Measurements from ENCODE around the gene GMDS. TPM values are rescaled to one million over a fixed set of nuclear protein-coding genes. Genes with fewer than 3 reads are reported as not detected.

The GMDS gene
- total and polyA plus RNA-seq, 7 donors = 2.8 to 6.6 (median 4.7) TPM

DNA sequence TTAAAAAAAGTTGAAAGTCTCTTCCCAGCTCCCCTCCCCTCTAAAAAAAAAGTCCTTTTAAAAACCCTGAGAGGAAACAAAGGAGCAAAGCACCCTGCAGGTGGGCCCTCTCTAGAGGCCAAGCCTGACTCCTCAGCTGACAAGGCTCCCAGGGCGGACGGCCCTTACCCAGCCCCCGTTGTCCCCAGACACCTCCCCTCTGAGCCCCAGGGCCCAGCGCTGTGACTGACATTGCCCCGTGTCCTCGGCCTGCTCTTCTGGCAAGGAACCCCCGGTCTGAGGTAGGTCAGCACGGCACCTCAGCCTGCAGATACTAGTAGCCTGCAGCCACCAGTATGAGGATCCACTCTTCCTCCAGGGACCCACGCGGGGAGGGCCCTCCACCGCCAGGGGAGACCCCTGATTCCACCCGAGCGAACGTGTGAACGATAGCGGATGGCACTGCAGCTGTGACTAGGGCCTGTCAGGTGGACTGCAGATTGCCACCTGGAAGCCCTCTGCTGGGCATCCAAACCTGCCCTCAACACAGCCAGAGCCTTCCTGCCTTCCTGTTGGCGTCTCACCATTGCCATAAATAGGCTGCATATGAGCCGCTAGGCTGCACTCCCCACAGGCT is 601.5 kb downstream of the GMDS start:
- Histone ChIP-seq H3K27ac (no peak overlapping the region), H3K27me3 (ENCODE audit: insufficient read depth in 3 of 3, low read length in 2 of 3) (no peaks in the 10 kb centered on the region), H3K9me3 (no peaks in the 10 kb centered on the region), H3K36me3 (ENCODE audit: insufficient read depth in 1 of 2, low read depth in 1 of 2) (no peaks in the 10 kb centered on the region), H3K4me3 (no peak overlapping the region), H3K4me1 (no peaks in the 10 kb centered on the region)
- intact Hi-C loops (cut with DNase I) = no loop called here
- DNase-seq (peak in 1 of 2 donors; percentile 34), ATAC-seq (no peak)
- TF ChIP-seq, protein P1, sequence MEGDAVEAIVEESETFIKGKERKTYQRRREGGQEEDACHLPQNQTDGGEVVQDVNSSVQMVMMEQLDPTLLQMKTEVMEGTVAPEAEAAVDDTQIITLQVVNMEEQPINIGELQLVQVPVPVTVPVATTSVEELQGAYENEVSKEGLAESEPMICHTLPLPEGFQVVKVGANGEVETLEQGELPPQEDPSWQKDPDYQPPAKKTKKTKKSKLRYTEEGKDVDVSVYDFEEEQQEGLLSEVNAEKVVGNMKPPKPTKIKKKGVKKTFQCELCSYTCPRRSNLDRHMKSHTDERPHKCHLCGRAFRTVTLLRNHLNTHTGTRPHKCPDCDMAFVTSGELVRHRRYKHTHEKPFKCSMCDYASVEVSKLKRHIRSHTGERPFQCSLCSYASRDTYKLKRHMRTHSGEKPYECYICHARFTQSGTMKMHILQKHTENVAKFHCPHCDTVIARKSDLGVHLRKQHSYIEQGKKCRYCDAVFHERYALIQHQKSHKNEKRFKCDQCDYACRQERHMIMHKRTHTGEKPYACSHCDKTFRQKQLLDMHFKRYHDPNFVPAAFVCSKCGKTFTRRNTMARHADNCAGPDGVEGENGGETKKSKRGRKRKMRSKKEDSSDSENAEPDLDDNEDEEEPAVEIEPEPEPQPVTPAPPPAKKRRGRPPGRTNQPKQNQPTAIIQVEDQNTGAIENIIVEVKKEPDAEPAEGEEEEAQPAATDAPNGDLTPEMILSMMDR (IDR thresholded peaks at IDR 0.05) = no peak
- WGBS, 3 donors = 83 to 87% (median 87%) methylated on average over 18 of the region's 18 CpGs

GRCh38 chr6:1643111-1643510 is 602.3 kb downstream of the GMDS start:
- no peaks in the 10 kb centered on the region for H3K27me3 ChIP-seq (ENCODE audit: insufficient read depth in 3 of 3, low read length in 2 of 3)
- H3K4me1 ChIP-seq = no peaks in the 10 kb centered on the region
- 50 to 65% (median 59%) methylated on average over 7 of the region's 7 CpGs for WGBS, 3 donors
- no peaks in the 10 kb centered on the region for H3K9me3 ChIP-seq
- TF ChIP-seq, protein P1 (IDR thresholded peaks at IDR 0.05) = no peak
- no peak overlapping the region for H3K4me3 ChIP-seq
- DNase-seq (peak in 1 of 2 donors; percentile 30), ATAC-seq (no peak)
- no peak overlapping the region for H3K27ac ChIP-seq
- intact Hi-C loops (cut with DNase I) = no loop called here
- H3K36me3 ChIP-seq (ENCODE audit: insufficient read depth in 1 of 2, low read depth in 1 of 2) = no peaks in the 10 kb centered on the region

GRCh38 chr6:1641343-1641885 is 604.0 kb downstream of the GMDS start:
- intact Hi-C loops (cut with DNase I) = no loop called here
- no peaks in the 10 kb centered on the region for H3K9me3 ChIP-seq
- H3K4me1 ChIP-seq = no peaks in the 10 kb centered on the region
- TF ChIP-seq, protein P1 (IDR thresholded peaks at IDR 0.05) = no peak
- ATAC-seq (peak in 1 of 4 donors; percentile 34), DNase-seq (no peak)
- no peaks in the 10 kb centered on the region for H3K36me3 ChIP-seq (ENCODE audit: insufficient read depth in 1 of 2, low read depth in 1 of 2)
- H3K4me3 ChIP-seq = no peak overlapping the region
- 81 to 86% (median 84%) methylated on average over 12 of the region's 12 CpGs for WGBS, 3 donors
- H3K27ac ChIP-seq = no peak overlapping the region
- H3K27me3 ChIP-seq (ENCODE audit: insufficient read depth in 3 of 3, low read length in 2 of 3) = no peaks in the 10 kb centered on the region

DNA sequence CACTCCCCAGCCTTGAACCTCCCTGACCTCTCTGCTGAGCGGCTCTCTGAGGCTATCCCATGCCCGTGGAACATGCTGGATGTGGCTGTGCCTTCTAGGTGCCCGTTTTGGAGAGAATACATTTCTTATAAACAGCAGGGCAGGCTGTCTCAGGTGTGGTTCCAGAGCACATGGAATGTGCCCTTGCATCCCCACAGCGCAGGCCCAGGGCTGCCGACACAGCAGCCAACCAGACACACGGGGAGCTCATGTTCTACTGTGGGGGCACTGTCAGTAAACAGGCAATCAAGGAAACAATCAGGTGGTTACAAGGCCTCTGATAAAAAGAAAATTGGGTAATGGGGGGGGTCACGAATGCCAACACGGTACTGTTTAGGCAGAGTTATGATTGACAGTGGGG is 604.9 kb downstream of the GMDS start:
- intact Hi-C loops (cut with DNase I) = no loop called here
- DNase-seq (no peak), ATAC-seq (no peak)
- Histone ChIP-seq H3K4me1 (no peaks in the 10 kb centered on the region), H3K27me3 (ENCODE audit: insufficient read depth in 3 of 3, low read length in 2 of 3) (no peaks in the 10 kb centered on the region), H3K4me3 (no peak overlapping the region), H3K9me3 (no peaks in the 10 kb centered on the region), H3K36me3 (ENCODE audit: insufficient read depth in 1 of 2, low read depth in 1 of 2) (no peaks in the 10 kb centered on the region), H3K27ac (no peak overlapping the region)
- WGBS, 3 donors = 80 to 89% (median 83%) methylated on average over 8 of the region's 8 CpGs
- TF ChIP-seq, protein P1 (IDR thresholded peaks at IDR 0.05) = no peak

DNA sequence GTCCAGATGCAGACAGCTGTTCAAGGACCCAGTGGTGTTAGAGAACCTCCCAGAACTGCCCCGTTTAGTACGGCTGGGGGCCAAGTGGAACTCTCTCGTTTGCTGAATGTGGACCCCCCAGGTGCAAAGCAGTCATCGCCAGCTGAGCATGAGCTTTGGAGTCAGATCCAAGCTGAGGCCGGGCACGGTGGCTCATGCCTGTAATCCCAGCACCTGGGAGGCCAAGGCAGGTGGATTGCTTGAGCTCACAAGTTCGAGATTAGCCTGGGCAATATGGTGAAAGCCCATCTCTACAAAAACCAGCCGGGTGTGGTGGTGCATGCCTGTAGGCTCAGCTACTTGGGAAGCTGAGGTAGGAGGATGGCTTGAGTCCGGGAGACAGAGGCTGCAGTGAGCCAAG is 606.0 kb downstream of the GMDS start:
- Histone ChIP-seq H3K27me3 (ENCODE audit: insufficient read depth in 3 of 3, low read length in 2 of 3) (no peaks in the 10 kb centered on the region), H3K9me3 (no peaks in the 10 kb centered on the region), H3K36me3 (ENCODE audit: insufficient read depth in 1 of 2, low read depth in 1 of 2) (no peaks in the 10 kb centered on the region), H3K4me1 (no peaks in the 10 kb centered on the region), H3K4me3 (no peak overlapping the region), H3K27ac (no peak overlapping the region)
- no peak for ATAC-seq
- TF ChIP-seq, protein P1 (IDR thresholded peaks at IDR 0.05) = no peak
- 61 to 81% (median 68%) methylated on average over 9 of the region's 9 CpGs for WGBS, 3 donors
- intact Hi-C loops (cut with DNase I) = no loop called here
- DNase-seq = peak in 1 of 2 donors; percentile 34

Measured in psoas muscle (tissue), 8 donors.